ENCODE measurements around the gene ABCA5.

ABCA5 gene, protein sequence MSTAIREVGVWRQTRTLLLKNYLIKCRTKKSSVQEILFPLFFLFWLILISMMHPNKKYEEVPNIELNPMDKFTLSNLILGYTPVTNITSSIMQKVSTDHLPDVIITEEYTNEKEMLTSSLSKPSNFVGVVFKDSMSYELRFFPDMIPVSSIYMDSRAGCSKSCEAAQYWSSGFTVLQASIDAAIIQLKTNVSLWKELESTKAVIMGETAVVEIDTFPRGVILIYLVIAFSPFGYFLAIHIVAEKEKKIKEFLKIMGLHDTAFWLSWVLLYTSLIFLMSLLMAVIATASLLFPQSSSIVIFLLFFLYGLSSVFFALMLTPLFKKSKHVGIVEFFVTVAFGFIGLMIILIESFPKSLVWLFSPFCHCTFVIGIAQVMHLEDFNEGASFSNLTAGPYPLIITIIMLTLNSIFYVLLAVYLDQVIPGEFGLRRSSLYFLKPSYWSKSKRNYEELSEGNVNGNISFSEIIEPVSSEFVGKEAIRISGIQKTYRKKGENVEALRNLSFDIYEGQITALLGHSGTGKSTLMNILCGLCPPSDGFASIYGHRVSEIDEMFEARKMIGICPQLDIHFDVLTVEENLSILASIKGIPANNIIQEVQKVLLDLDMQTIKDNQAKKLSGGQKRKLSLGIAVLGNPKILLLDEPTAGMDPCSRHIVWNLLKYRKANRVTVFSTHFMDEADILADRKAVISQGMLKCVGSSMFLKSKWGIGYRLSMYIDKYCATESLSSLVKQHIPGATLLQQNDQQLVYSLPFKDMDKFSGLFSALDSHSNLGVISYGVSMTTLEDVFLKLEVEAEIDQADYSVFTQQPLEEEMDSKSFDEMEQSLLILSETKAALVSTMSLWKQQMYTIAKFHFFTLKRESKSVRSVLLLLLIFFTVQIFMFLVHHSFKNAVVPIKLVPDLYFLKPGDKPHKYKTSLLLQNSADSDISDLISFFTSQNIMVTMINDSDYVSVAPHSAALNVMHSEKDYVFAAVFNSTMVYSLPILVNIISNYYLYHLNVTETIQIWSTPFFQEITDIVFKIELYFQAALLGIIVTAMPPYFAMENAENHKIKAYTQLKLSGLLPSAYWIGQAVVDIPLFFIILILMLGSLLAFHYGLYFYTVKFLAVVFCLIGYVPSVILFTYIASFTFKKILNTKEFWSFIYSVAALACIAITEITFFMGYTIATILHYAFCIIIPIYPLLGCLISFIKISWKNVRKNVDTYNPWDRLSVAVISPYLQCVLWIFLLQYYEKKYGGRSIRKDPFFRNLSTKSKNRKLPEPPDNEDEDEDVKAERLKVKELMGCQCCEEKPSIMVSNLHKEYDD (N-terminal part only)

DNA sequence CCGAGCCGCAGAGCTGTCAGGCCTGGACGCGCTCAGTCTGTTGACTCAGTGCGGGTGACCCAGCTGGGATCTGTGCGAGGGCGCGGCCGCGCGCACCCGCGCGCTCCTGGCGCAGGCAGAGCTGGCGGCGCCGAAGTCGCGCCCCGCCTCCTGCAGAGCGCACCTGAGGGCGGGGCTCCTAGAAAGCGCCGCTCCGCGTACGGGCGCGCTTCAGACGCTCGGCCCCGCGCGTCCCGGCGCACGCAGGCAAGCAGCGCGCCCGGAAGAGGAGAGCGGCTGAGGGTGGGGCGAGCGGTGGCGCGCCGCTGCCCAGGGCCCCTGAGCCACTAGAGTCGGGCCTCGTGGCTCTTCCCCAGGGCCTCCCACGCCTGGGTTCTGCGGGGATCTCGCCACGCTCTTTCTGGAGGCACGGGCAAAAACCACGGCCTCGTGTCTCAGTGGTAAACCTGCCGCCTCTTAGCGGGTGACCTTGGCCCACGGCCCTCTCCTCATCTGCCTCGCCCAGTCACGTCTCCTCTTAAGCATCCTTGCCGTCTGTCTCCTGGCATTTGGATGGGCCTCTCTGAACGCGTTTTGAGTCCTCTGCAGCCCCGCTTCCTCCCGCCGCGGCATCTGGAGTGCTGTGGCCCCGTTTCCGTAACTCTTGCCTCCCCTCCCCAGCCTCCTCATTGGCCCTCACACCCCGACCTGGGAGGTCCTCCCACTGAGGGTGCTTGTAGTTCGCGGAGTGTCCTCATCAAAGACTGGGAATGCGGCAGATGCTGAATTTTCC is at the start of gene ABCA5:
Gene ABCA5 (minus strand): TSS at position 74 of the 772 bp plus-strand sequence. CDS start 12,718 bp downstream, outside the sequence.
- DNase-seq (ENCODE audit: low read depth, low spot score) = peak; percentile 5

DNA sequence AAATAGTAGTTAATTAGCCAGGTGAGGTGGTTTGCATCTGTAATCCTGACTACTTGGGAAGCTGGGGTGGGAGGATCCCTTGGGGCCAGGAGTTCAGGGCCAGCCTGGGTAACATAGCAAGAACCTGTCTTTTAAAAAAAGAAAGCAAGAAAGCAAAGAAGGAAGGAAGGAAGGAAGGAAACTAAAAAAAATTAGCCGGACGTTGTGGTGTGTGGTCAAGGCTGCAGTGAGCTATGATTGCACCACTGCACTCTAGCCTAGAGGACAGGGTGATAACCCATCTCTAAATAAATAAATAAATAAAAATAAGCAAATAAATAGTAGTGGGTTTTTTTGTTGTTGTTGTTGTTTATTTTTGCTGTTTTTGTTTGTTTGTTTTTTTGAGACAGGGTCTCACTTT is 48.3 kb upstream of the ABCA5 start:
- DNase-seq (ENCODE audit: low read depth, low spot score) = no peak

DNA sequence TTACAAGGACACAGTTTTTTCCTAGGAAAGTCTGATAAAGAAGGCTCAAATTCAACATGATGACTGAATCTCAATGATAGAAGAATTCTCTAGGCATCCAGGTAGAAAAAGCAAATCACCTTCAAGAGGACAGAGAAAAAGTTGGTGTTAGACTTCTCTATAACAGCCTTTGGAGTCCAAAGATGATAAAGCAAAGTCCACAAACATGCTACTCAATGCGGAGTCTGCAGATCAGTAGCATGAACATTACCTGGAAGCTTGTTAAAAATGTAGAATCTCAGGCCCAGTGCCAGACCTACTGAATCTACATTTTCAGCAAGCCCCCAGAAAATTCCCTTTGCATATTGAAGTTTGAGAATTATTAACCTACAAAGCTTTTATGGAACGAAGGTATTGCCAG is 46.1 kb upstream of the ABCA5 start:
- DNase-seq (ENCODE audit: low read depth, low spot score) = no peak

DNA sequence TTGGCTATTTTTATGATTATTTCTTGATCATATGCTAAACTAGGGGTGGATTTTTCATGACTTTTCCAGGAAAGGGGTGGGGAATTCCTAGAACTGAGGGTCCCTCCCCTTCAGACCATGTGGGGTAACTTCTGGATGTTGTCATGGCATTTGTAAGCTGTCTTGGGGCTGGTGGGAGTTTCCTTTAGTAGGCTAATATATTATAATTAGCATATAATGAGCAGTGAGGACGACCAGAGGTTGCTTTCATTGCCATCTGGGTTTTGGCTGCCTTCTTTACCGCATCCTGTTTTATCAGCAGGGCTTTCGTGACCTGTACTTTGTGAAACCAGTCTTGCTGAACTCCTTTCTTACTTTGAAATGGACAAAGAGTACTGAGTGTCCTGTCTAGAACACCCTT is 40.4 kb upstream of the ABCA5 start:
- no peak for DNase-seq (ENCODE audit: low read depth, low spot score)

DNA sequence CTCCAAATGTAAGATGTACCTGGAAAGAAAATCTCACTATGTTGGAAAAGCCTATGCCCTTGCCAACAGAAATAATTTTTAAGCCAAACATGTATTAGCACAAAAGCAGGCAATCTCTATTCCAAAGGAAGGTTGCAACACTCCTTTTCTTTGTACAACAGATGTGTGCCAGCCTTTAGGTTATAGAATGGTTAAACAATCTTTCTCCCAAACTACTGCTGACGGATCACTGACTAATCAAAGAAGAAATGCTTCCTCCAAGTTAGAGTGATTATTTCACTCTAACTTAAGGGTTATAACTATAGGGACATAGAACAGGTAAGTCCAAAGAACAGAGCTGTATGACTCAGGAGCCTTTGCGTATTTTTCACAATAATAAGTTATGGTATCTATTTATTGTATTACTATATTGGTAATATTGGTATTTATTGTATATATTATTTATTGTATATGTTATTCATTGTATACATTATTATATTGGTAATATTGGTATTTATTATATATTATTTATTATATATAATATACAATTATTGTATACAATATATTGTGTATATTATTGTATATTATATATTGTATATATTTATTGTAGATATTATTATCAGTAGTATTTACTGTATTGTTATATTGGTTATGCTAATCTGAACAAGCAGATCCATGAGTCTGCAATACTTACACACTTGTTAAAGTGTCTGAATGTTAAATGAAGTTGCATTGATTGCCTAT is 36.7 kb upstream of the ABCA5 start:
- DNase-seq (ENCODE audit: low read depth, low spot score) = no peak

DNA sequence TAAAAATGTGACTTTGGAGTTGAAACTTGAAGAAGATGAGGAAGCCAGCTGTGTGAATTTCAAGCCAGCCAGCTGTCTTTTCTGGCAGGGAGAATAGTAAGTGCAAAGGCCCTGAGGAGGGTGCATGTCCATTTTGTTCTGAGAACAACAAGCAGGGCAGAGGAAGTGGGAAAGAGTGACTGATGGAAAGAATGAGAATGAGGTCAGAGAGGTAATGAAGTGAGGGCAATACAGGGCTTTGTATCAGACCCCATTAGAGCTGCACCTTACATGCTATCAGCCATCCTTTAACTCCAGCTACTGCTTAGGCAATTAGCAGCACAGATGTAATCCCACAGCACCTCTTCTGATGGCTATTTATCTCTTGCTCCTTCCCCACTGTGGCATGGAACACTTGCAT is 34.2 kb upstream of the ABCA5 start:
- DNase-seq (ENCODE audit: low read depth, low spot score) = no peak

DNA sequence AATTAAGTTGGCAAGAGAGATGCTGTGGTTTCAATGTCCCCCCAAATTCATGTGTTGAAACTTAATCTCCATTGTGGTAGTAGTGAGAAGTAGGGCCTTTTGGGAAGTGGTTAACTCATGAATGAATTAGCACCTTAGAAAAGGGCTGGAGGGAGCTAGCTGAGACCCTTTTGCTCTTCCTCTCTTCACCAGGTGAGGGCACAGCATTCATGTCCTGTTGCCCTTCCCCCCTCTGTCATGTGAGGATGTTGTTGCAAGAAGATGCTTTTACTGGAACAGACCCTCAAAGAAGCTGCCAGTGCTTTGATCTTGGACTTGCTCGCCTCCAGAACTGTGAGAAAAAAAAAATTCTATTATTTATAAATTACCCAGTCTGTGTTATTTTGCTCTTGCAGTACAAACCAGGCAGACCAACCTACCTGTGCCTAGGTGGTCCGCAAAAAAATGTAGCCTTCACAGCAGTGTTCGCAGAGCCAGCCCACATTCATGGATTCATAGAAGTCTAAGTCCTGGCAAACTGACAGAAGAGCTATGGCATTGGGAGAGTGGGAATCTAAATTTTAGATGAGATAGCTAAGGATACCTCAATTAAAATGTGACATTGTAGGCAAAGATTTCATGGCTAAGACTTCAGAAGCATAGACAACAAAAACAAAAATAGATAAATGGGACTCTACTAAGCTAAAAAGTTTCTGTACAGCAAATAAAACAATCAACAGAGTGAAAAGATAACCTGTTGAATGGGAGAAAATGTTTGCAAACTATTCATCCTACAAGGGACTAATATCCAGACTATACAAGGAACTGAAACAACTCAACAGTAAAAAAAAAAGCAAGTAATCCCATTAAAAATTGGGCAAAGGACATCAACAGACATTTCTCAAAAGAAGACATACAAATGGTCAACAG is 32.0 kb upstream of the ABCA5 start:
- no peak for DNase-seq (ENCODE audit: low read depth, low spot score)

DNA sequence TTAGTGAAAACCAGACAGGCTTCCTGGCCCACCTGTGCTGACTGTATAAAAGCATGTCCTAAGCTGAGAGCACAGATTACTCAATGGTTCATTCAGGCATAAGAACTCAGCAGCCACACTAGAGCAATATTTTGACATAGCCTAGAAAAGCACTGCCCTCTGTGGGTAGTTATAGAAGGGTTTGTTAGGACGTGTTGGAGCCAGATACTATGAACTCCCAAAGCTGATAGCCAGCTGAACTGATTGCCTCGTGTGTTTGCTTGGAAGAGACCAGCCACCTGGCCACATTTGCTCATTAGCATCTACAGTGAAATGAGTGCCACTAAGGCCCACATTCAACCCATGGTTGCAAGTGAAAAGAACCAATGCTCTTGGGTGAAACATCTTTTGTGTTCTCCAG is 30.8 kb upstream of the ABCA5 start:
- no peak for DNase-seq (ENCODE audit: low read depth, low spot score)

DNA sequence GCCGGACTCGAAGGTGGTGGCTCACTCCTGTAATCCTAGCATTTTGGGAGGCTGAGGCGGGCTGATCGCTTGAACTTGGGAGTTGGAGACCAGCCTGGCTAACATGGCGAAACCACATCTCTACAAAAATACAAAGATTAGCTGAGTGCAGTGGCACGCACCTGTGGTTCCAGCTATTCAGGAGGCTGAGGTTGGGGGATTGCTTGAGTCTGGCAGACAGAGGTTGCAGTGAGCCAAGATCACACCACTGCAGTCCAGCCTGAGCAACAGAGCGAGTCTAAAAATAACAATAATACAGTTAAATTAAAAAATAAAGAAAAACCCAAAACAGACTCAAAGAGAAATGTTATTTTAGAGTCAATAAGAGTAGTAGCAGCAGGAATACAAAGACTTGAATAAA is 29.7 kb upstream of the ABCA5 start:
- no peak for DNase-seq (ENCODE audit: low read depth, low spot score)

DNA sequence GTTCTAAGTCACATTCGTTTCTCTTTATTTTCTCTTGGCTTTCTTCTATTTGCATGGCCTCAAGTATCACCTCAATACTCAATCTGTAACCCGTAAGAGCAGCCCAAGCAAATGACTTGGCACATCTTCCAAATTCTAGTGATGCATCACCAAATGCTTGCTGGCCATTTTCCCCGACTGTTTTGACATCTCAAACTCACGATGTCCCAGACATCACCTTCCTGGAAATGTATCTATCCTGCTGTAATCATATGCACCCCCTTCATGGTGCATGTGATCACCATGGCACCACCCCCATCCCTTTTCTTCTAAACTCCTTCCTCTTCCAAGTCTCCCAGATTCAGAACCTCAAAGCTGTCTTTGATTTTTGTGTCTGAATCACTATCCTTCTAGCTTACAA is 24.0 kb upstream of the ABCA5 start:
- no peak for DNase-seq (ENCODE audit: low read depth, low spot score)

DNA sequence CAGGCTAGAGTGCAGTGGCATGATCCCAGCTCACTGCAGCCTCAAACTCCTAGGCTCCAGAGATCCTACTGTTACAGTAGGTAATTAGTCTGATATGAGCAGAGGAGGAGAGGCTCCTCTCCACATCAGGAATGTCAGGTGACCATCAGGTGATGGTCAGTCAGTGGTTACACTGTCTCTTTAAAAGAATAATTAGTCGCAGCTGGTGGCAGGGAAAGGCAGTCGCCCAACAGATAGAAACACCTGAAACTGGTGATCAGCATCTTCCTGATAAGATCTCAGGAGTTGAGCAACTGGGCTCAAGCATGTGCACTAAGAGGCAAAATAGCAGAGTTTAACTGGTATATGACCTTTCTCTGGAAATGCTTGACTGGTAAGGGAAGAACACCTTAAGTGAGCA is 21.5 kb upstream of the ABCA5 start:
- no peak for DNase-seq (ENCODE audit: low read depth, low spot score)

DNA sequence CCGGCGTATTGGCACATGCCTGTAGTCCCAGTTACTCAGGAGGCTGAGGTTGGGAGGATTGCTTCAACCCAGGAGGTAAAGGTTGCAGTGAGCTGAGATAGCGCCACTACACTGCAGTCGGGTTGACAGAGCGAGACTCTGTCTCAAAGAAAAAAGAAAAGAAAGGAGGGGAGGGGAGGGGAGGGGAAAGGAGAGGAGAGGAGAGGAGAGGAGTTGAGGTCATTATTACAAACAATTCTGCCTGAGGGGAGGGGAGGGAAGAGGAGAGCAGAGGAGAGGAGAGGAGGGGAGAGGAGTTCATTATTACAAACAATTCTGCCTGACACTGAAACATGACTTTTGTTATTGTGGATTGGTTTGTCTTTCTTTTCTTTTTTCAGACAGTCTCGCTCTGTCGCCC is 19.8 kb upstream of the ABCA5 start:
- no peak for DNase-seq (ENCODE audit: low read depth, low spot score)

DNA sequence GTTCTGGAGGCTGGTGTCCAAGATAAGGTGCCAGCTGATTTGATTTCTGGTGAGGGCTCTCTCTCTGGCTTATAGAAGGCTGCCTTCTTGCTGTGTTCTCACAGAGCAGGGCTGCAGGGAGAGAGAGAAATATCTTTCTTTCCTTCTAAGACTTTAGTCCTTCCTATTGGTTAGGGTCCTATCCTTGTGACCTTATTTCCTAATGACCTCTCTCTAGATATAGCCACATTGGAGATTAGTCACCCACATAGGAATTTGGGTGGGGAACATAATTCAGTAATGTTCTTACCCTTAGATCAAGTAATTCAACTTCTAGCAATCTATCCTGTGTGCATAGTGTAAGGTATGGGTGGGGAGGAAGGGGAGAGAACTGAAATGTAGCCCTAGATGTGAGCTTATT is 18.0 kb upstream of the ABCA5 start:
- DNase-seq (ENCODE audit: low read depth, low spot score) = no peak

DNA sequence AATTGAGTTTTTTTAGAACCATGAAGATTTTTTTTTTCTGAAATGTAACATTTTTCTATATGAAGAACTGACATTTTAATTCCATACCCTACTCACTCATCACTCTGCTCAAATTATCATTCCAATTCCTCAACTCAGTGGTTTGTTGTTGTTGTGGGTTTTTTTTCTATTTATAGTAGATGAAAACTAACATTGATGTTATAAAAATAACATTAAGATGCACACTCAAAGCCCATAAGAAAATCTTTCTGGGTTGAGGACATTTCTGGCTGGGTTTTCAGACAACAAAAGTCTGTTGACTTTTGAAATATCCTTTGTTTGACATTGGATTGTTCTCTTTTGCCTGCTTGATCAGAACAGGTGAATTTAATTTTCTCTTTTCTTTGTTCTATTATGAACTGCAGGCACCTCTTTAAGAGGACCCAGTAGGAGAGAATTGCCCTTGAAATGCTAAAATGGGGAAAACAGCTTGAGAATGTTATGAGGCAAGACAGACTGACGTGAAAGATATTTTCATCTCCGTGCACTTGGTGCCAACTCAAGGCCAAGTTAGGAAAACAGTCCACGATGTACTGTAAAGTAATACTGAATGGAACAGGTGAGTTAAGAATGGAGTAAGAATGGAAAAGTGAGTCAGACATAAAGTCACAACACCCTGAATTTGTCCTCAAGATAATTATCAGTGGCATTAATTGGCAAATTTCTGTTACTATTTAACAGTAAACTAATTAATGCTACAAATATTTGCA is 16.1 kb upstream of the ABCA5 start:
- no peak for DNase-seq (ENCODE audit: low read depth, low spot score)

DNA sequence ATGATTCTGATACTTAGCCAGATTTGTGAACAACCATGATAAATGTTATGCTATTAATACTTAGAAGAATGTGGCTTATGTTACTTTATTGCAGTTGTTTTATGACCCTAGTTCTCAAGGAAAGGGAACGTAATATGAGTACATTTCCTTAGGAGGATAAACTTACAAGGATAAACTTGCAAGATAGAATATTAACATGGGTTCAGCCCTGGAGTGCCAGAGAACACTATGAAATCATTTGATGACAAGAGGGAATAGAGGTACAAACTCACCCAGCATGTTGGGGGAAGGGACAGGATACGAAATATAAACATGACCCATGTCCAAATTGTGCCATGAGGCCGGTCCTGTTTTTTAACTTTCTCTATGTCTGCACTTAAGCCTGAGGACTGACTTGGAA is 13.0 kb upstream of the ABCA5 start:
- DNase-seq (ENCODE audit: low read depth, low spot score) = no peak

DNA sequence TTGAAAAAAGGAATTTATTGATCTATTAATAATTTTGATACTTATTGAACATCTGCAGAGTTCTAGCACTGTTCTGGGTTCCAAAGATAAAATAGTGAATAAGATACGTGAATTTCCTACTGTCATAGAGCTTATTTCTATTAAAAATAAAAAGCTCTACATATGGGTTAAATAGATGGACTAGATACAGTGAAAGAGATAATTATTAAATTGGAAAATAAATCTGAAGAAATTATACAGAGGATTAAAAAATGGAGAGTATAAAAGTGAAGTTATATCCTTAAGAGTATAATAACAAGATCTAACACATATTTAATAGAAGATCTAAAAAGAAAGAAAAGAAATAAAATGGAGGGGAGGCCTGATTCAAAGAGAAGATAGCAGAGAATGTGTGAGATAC is 10.1 kb upstream of the ABCA5 start:
- DNase-seq (ENCODE audit: low read depth, low spot score) = no peak

DNA sequence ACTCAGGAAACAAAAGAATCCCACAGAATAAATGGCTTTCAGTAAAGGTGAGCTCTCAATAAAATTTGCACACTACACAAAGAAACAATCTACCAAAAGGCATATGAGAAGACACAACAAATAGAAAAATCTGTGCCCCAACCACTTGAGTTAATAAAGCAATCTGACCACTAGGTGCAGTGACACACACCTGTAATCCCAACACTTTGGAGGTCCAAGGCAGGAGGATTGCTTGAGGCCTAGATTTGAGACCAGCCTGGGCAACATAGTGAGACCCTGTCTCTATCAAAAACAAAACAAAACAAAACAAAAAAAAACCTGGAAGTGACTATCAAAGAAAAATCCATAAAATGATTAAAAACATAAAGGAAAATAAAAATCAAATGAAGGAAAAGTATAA is 9.6 kb upstream of the ABCA5 start:
- no peak for DNase-seq (ENCODE audit: low read depth, low spot score)

DNA sequence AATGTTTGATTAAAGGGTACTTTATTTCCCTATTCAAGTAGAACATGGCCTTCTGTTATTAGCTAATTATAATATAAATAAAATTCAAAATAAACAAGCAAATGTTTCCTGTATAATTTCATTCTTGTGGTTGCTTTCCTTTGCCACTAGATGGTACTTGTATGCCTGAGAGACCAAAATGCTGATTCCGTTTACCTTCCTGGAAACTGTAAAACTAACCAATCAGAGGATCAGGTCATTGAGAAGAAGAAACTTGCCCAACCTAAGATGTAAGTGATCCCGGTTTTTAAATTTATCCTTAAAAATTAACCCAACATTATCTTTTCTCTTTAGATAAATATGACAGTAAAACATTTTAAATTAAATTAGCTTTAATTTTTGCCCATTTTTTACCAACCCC is 8.1 kb upstream of the ABCA5 start:
- no peak for DNase-seq (ENCODE audit: low read depth, low spot score)

DNA sequence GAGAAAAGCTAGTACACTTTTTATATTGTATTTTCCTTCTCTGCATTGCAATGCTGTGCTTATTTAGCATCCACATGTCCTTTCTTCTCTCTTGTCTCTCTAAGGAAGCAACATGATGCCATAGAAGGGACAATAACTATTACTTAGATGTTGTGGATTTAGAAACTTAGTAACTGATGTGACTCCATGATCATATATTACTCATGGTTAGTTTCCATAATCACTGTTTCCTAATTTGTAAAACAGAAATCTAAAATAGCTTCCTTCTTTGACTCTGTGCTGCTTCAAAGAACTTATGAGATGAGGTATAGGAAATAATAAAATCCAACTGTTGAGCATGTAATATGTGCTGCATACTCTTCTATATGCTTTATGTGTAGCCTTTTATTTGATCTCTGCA is 6.6 kb upstream of the ABCA5 start:
- no peak for DNase-seq (ENCODE audit: low read depth, low spot score)
